HS-27A (cell line): ENCODE data around the gene OTOP2.
"Not testable (repeated sequence)": the region's sequence is repeated elsewhere in the genome, so short reads cannot be mapped to it uniquely, and the experiment has no call there.

Source experiments
- DNase-seq: peaks from one replicate; pipeline ENCODE4 v3.0.0-alpha.2; 2012; ENCODE audit warnings: low read depth, missing footprints

OTOP2 gene

DNA sequence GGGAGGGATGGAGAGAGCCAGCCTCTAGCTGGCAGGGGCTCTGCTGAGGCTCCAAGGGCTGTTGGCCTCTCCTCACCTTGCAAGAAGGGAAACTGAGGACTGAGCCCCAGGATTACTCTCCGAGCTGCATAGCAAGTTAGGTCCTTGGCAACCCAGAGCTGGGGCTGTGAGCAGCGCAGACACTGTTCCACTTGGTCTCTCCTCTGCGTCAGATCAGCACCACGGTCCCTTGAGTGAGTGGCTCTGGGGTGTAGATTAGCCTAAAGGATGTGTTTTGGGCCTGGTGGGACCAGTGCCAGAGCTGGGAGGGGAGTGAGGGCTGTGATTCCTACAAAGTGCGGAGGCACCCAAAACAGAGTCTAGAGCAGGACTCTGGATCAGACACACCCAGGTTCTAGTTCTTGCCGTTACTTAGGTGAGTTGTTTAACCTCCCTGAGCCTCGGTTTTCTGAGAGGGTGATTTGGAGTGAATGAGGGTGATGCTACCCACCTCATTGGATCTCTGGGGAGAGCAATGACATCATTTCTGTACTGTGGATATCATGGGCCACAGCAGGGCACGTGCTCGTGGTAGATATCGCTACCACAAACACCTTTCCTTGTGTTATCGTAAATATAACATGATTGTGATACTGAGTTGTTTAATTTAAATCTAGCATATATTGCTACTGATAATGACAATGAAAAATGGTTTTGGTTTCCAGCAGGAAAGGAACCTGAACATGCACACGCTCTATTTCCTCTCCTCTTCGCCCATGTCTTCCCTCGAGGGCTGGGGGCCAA, 22.5 kb upstream of the OTOP2 start:
- DNase-seq: no peak

DNA sequence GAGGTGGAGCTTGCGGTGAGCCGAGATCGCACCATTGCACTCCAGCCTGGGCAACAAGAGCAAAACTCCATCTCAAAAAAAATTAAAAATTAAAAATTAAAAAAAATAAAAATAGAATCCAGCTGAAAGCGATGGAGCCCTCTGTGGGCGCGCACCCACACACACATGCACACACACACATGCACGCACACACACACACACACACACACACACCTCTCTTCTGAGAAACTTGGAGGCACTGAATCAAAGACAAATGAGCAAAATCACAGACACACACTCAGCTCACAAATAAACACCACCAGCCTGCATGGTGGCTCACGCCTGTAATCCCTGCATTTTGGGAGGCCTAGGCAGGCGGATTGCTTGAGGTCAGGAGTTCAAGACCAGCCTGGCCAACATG, 21.0 kb upstream of the OTOP2 start:
- DNase-seq: no peak

DNA sequence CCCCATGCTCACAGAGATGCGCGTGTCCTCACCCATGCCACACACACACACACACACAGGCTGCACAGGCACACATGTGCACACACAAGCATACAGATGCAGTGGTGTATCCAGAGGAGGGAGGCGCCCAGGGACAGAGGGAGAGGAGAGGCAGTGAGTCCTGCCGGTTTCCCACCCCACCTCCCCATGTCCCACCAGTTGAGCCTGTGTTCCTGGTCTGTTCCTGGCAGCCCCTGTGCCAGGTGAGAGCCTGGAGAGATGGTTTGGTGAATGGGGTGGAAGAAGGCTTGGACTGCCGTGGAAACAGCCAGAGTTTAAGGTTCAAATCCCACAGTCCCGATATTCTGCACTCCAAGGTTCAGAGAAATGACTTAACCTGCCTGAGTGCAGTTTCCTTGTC, 20.4 kb upstream of the OTOP2 start:
- no peak for DNase-seq

DNA sequence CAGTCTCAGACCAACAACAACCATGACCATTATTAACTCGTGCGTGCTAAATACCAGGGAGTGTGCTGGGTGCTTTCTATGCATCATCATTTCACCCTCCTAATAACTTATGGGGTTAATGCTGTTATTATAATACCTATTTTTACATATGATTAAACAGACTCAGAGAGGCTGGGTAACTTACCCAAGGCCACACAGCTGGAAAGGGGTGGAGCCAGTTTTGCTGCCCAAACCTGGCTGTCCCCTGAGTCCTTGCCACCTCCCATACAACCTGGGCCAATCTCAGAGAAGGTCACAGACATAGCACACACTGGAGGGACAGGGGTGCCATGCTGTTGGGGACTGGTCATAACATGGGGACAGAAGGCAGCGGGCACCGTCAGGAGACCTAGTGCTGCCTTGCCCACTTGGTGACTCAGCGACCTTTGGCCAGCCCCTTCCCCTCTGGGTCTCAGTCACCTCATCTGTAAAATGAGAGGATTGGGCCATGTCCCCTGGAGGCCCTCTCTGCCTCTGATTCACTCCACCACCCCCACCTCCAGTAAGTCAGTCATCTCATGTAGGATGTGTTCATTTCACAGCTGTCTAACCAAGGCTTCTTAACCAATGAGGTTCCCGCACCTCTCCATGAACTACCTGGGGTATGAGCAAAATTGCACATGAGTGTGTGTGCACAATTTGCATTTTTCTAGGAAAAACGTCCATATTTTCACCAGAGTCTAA, 19.2 kb upstream of the OTOP2 start:
- DNase-seq: no peak

DNA sequence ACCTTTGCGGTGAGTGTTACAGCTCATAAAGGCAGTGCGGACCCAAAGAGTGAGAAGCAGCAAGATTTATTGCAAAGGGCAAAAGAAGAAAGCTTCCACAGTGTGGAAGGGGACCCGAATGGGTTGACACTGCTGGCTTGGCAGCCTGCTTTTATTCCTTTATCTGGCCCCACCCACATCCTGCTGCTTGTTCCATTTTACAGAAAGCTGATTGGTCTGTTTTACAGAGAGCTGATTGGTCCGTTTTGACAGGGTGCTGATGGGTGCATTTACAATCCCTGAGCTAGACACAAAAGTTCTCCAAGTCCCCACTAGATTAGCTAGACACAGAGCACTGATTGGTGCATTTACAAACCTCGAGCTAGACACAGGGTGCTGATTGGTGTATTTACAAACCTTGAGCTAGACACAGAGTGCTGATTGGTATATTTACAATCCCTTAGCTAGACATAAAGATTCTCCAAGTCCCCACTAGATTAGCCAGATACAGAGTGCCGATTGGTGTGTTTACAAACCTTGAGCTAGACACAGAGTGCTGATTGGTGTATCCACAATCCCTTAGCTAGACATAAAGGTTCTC, 17.8 kb upstream of the OTOP2 start:
- DNase-seq: not testable (repeated sequence)

DNA sequence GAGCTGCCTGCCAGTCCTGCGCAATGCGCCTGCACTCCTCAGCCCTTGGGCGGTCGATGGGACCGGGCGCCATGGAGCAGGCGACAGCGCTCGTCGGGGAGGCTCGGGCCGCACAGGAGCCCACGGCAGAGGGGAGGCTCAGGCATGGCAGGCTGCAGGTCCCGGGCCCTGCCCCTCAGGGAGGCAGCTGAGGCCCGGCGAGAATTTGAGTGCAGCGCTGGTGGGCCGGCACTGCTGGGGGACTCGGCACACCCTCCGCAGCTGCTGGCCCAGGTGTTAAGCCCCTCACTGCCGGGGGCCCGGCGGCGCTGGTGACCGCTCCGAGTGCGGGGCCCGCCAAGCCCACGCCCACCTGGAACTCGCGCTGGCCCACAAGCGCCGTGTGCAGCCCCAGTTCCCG, 17.1 kb upstream of the OTOP2 start:
- DNase-seq: no peak

DNA sequence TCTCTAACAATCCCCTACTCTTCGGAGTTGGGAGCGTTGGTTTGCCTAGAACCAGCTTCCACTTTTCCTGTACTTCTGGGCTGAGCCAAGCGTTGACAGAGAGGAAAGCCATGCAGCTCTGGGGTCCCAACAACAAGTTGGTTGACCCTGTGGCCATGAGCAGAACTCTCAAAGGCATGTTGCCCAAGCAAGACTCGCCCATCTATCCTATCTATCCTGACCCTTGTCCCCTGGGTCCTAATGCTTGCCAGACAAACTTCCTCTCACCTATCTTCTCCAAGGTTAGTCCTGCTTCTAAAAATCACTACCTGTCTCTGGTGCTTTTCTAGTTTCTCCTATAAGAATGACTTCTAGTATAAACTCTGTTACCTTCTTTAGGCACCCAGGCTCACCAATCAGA, 15.0 kb upstream of the OTOP2 start:
- not testable (repeated sequence) for DNase-seq

DNA sequence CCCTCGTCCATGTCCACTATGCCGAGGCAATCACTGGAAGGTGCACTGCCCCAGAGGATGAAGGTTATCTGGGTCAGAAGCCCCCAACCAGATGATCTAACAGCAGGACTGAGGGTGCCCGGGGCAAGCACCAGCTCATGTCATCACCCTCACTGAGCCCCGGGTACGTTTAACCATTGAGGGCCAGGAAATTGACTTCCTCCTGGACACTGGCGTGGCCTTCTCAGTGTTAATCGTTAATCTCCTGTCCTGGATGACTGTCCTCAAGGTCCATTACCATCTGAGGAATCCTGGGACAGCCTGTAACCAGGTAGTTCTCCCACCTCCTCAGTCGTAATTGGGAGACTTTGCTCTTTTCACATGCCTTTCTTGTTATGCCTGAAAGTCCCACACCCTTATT, 12.7 kb upstream of the OTOP2 start:
- not testable (repeated sequence) for DNase-seq

DNA sequence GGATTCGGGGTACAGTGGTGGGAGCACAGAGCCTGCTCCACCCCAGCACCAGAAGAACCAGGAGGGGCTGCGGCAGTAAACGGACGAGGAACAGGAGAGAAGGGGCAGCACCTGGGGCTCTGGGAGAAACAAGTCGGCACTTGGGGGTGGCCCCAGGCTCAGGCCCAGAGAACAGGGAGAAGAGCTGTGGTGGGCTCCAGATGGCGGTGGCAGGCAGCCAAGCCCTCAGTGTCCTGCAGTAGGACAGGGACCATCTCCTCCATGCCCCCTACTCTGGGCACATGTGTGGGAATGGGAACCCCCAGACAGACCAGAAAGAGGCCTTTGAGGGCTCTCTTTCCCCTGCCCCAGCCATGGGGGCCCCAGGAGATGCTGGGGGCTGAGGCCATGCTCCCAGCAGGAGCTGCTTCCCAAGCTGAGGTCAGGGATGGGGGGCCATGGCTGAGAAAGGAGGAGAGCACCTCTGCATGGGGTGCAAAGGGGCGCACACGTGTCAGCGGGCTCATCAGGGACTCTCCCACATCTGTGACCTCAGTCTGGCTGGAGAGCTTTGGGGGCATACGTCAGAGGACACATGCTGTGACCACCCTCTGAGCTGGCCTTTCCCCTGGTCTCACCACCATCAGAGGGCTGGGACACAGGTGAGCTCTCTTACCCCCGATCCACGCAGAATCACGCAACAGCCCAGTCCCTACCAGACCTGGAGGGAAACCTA, 7.8 kb upstream of the OTOP2 start:
- DNase-seq: no peak

DNA sequence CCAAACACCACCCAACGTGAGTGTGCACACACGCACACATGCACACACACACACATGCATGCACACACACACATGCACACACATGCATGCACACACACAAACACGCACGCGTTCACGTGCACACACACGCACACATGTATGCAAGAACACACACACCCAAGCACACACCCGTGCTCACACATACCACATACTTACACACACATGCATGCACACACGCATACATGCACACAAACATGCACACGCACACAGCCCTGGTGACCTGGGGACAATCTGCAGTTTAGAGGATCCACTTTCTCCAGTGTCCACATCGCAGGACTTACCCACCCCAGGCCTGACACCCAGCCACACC, 7.2 kb upstream of the OTOP2 start:
- no peak for DNase-seq

DNA sequence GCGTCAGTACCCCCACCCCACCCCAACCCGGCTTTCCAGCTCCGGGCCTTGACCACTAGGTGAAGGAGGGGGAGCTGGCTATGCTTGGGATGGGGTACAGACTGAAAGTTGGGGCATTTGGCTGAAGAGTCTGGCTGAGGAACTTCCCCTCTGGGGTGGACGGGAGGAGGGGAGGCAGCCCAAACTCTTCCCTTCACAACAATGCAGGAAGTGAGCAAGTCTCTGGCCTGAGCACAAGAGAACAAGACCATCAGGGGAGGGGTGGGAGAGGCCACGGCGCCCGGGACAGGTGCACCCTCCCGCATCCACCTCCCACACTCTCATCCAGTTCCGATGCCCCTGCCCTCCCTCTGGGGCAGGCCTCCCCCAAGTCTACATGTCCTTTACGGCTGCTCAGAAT, 6.6 kb upstream of the OTOP2 start:
- DNase-seq: no peak

DNA sequence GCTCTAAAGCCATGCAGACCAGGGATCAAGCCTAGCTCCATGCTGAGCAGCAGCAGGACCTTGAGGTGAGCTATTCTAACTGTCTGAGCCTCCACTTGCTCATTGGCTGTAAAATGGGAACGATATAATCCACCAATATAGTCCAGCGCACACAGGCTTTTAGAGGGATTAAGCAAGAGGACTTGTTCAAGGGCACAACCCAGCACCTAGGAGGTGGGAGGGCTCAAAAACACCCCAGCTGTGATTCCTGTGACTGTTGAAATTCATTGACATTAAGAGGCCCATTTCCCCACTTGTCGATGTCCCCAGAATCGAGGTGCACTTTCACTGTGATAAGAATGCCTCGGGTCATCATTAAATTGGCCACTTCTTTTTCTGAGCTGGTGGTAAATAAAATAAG, 5.2 kb upstream of the OTOP2 start:
- no peak for DNase-seq

DNA sequence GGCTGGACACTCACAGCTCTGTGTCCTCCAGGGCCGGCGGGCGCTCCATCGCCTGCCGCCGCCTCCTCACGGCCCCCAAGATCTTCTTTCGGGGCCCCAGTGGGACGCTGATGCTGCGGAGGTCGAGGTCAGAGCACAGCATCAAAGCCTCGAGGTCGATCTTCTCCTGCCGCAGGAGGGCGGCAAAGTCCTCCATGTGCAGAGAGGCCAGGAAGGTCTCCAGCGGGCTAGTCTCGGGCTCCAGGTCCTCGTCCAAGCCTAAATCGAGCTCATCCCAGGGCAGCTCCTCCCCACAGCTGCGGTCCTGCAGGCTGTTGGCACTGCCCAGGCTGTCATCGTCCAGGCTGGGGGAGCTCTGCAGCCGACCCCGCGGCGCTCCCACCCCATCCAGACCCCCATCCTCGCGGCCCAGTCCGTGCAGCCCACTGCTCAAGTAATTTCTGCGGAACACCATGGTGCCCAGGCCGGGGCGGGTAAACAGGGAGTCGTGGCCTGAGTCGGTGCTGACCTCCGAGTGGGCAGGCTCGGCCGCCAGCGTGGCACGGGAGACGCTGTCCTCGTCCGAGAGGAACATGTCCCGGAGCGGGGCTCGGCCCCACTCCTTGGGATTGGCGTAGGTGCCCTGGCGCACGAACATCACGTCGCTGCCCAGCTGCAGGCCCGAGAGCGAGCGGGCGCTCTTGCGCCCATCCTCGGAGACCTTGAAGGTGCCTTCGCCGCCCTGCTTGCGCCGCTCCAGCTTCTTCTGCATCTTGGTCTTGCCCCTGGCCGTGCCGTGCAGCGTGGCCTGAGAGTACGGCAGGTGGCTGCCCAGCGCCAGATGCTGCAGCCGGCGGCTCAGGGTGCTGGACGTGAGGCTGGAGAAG, 4.4 kb upstream of the OTOP2 start:
- DNase-seq: no peak

DNA sequence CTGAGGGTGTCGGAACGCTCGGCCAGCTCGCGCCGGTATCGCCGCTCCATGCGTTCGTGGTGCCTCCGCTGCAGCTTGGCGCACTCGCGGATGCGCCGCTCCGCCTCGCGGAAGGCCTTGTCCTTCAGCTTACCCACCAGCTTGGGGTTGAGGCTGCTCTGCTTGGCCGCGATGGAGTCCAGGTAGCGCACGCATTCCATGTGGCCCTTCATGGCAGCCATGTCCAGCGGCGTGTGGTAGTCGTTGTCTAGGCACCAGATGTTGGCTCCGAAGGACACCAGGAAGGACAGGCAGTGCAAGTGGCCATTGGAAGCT, 3.8 kb upstream of the OTOP2 start:
- DNase-seq: no peak

DNA sequence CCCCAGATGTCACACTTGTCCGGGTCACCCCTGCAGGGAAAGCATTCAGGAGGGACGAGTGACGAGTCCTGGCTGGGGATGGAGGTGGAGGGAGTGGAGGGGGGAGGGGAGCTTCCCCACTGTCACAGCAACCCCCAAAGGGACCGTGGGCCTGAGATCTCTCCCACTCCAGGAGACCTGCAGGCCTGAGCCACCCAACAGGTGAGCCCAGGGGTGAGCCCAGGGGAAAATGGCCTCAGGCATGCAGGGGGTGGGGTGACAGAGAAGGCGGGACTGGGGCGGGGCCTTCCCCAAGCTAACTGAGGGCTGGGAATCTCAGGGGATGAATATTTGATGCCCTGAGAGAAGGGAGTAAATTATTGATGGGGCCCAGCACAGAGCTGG, 3.4 kb upstream of the OTOP2 start:
- DNase-seq: no peak

DNA sequence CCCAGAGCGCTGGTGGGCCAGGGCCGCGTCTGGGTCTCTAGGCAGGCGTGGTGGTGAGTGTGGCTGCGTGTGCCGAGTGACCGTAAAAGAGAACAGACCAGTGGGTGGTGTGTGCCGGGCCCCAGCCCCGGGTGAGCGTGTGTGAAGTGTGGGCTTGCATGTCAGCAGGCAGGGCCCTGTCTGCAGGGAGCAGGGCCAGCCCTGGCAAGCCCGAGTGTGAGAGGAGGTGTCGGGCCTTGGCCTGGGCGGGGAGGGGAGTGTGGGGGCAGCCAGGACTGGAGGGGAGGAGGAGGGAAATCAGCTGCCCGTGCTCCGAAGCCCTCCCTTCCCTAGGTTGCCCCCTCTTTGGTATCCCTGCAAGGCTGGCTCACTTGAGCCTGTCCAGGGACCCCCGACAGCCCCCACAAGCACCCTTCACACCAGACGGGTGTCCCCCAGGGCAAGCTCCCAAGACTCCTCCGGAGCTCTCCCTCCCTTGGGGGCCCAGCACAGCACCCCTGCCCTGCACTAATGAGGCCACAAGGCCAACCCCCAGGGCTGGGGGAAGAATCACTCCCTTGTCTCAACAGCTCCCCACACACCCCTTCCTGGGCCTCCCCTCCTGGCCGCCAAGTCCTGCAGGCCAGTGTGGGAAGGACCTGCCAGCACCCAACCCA, 2.9 kb upstream of the OTOP2 start:
- DNase-seq: no peak

DNA sequence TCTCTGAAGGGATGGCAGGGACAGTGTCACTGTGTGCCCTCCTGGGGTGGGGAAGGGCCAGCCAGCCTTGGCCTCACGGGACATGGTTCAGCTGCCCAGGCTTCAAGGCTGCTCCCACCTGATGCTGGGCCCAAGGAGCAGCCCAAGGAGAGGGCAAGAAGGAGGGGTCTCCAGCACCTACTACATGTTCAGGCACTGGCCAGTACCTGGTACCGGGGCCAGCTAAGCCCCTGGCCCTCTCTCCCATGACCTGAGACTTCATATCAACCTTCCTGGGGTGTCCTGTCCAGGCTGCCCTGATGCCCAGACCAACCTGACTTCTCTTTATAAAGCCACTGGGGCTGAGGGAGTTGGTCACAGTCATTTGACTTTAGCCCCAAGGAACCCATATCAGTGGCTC, 2.3 kb upstream of the OTOP2 start:
- DNase-seq: no peak

DNA sequence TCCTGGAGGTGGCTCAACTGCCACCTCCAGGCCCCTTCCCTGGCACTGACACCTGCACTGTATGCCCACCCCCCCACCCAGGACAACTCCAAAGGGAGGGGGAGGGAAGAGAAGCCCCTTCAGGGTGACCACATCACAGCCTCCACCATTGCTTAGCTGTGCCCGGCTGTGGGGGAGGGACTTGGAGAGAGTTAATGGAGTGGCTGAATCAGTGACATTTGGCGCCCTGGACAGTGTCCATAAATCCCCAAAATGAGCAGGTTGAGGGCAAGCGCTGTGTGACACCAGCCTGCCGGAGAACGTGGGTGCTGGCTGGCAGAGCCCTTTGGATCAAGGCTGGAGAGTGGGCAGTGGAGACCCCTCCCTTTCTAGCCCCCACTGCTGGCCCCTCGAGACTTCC, 1.9 kb upstream of the OTOP2 start:
- no peak for DNase-seq

DNA sequence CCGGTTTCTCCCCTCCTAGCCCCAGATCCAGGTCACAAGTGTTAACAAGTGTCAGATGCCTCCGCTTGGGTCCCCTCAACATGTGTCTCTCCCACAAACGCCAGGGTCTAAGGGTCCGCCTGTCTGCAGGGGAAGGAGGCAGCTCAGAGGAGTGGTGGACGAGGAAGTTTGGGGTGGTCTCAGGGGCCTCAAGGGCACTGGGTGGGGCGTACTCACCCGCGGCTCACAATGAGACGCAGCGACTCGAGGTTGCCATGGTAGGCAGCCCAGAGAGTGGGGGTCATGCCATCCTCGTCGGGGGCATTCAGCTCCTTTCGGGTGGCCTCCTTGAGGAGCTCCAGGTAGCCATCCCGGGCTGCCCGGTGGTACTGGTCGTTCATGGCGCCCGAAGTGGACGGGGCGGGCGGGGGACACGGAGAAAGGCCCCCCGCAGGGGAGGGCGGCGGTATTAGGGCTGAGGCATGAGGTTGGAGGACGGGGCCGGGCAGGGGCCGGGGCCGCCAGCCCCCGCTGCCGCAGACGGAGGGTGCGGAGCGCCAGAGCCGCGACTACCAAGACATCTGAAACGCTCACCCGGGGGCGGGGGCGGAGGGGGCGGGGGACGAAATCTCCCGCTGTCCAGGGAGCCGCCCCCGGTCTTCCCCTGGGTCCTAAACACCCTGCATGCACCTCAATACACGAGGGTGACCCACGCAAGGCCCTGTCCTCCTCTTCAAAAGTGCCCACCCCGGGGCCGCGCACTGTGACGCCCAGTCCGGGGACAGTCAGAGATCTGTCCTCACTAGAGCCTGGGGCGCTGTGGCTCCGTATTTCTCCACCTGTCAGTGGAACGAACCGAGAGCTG, 1.2 kb upstream of the OTOP2 start, which contains the start of gene USH1G:
USH1G (minus strand) TSS at position 562 of the 844 bp plus-strand sequence; CDS start at position 380, 182 bp downstream.
- no peak for DNase-seq

DNA sequence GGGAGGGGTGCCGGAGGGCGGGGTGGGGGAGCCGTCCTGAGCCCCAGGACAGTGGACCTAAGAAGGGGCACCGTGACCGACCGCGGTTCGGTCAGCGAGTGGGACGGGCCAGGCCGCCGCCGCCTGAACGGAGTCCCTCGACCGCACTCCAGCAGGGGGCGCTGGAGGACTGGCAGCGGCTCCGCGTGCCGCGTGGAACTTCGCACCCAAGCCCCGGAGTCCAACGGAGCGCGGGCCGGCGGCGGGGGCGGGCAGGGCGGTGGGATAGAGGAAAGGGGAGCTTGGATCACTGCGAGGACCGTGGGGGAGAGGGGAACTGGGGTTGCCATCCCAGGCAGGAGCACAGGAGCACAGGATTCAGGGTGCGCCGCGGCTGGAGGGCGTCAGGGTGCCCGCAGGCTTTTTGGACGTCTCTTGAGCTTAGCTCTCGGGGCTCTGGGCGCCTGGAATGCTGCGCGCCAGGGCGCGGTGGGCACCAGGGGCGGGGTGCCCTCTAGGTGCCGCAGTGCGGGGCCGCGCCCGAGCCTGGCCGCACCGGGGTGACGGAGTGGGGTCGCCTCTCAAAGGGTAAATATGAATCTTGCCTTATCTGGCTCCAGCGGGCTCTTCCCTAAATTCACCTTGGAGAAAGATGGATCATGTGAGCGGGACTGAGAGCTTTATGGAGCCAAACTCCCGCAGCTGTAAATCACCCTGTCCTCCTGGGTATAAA, 379 bp upstream of the OTOP2 start:
- DNase-seq: no peak
